Loucy (cell line): ENCODE results near the gene NMBR.

Experiments used
- H2AFZ ChIP-seq: fragments of 200-600 bp; sonication (generic); 2 replicates; pipeline ENCODE4 v1.6.0; 2016; ENCODE audit warnings: antibody characterized with exemption, mild to moderate bottlenecking, low read length, moderate library complexity
- H3F3A ChIP-seq: fragments of 200-600 bp; 2 replicates; pipeline ENCODE4 v1.6.0; 2016; ENCODE audit warnings: antibody characterized with exemption, low read depth, mild to moderate bottlenecking
- H3K27me3 ChIP-seq: fragments of 200-600 bp; sonication (generic); 2 replicates; pipeline ENCODE4 v1.6.1; 2014; ENCODE audit warnings: low read length, mild to moderate bottlenecking; ENCODE audit not compliant: insufficient read depth, poor library complexity, severe bottlenecking
- H3K36me3 ChIP-seq: fragments of 200-600 bp; sonication (generic); 2 replicates; pipeline ENCODE4 v1.6.1; 2016; ENCODE audit warnings: low read length; ENCODE audit not compliant: insufficient read depth
- H3K4me1 ChIP-seq: fragments of 200-600 bp; sonication (generic); 2 replicates; pipeline ENCODE4 v1.5.1; 2014; ENCODE audit warnings: low read length, mild to moderate bottlenecking; ENCODE audit not compliant: insufficient read depth, poor library complexity, severe bottlenecking
- H3K4me2 ChIP-seq: fragments of 200-600 bp; sonication (generic); 2 replicates; pipeline ENCODE4 v1.6.0; 2014; ENCODE audit warnings: antibody characterized with exemption, low read length, low read depth, mild to moderate bottlenecking; ENCODE audit not compliant: poor library complexity, severe bottlenecking
- H3K4me3 ChIP-seq: fragments of 200-600 bp; sonication (generic); 2 replicates; pipeline ENCODE4 v1.5.1; 2014; ENCODE audit warnings: low read length, mild to moderate bottlenecking, mixed read lengths; ENCODE audit not compliant: poor library complexity, severe bottlenecking
- H3K79me2 ChIP-seq: fragments of 200-600 bp; sonication (generic); 2 replicates; pipeline ENCODE4 v1.6.1; 2014; ENCODE audit warnings: low read length; ENCODE audit not compliant: insufficient read depth
- H3K9ac ChIP-seq: fragments of 200-600 bp; sonication (generic); 2 replicates; pipeline ENCODE4 v1.6.0; 2014; ENCODE audit warnings: mild to moderate bottlenecking, low read depth, low read length, moderate library complexity; ENCODE audit not compliant: poor library complexity, severe bottlenecking
- H3K9me2 ChIP-seq: fragments of 200-600 bp; sonication (generic); replicated peaks from 2 replicates; pipeline ENCODE4 v1.6.1; 2016; ENCODE audit warnings: low read depth, low read length, mixed read lengths
- H3K9me3 ChIP-seq: fragments of 200-600 bp; sonication (generic); 2 replicates; pipeline ENCODE4 v1.6.1; 2014; ENCODE audit warnings: mild to moderate bottlenecking, antibody characterized with exemption, low read length, low read depth; ENCODE audit not compliant: insufficient read depth
- H4K20me1 ChIP-seq: fragments of 200-600 bp; sonication (generic); 2 replicates; pipeline ENCODE4 v1.6.0; 2014; ENCODE audit warnings: antibody characterized with exemption, low read length, mild to moderate bottlenecking; ENCODE audit not compliant: insufficient read depth, poor library complexity, severe bottlenecking
- EZH2phosphoT487 ChIP-seq: fragments of 200-600 bp; IDR thresholded peaks from 2 replicates; pipeline ENCODE4 v1.6.1; 2018; ENCODE audit warnings: antibody characterized with exemption, mild to moderate bottlenecking, moderate library complexity, borderline replicate concordance
- TF ChIP-seq, protein P1 (sequence below): fragments of 200-600 bp; sonication (generic); conservative IDR thresholded peaks from 2 replicates; pipeline ENCODE4 v1.5.1; 2014; ENCODE audit warnings: mild to moderate bottlenecking, antibody characterized with exemption, low read length

The NMBR gene

DNA sequence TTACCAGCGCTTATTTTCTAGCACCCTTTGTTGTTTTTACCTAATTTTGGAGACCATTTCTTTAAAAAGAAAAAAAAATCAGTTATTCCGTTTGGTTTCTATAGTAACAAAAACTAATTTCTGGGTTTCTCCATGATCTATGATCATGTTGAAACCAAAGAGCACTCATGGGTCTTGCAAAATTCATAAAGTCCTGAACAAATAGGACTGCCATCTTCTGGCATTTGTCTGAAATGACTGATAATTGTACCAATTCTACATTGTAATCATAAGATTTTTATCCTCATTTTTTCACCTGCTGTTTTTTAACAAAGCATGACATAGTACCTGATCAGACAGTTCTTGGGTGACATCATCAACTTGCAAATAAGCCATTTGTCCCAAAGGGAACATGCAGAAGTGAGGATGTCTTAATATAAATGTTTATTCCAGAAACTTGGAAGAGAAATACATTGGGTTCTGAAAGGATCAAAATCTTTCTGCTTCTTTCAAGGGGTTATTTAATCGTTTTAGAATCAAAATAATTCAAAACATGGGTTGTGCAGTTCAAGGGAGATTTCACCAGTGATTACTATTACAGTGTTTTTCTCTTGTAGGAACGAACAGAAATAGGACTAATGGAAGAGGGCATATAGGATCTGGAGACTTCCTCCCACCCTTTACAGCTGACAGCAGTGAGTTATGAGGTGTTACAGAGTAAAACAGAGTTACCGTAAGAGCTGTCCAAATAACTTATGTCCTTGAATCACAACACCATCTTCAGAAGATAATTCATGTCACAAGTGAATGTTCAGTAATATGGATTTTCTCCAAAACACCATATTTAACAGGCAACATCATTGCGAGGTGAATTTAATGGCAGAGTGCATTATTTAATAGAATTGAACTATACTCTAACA lies 101.3 kb downstream of the NMBR start:
- H3K9me3 ChIP-seq = no peaks in the 10 kb centered on the region
- no peak overlapping the region for H2AFZ ChIP-seq
- H3K36me3 ChIP-seq = no peaks in the 10 kb centered on the region
- TF ChIP-seq, protein P1, sequence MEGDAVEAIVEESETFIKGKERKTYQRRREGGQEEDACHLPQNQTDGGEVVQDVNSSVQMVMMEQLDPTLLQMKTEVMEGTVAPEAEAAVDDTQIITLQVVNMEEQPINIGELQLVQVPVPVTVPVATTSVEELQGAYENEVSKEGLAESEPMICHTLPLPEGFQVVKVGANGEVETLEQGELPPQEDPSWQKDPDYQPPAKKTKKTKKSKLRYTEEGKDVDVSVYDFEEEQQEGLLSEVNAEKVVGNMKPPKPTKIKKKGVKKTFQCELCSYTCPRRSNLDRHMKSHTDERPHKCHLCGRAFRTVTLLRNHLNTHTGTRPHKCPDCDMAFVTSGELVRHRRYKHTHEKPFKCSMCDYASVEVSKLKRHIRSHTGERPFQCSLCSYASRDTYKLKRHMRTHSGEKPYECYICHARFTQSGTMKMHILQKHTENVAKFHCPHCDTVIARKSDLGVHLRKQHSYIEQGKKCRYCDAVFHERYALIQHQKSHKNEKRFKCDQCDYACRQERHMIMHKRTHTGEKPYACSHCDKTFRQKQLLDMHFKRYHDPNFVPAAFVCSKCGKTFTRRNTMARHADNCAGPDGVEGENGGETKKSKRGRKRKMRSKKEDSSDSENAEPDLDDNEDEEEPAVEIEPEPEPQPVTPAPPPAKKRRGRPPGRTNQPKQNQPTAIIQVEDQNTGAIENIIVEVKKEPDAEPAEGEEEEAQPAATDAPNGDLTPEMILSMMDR = peak; percentile 44
- no peak for TF ChIP-seq EZH2phosphoT487
- H3K79me2 ChIP-seq = no peaks in the 10 kb centered on the region
- H3F3A ChIP-seq = no peaks in the 10 kb centered on the region
- no peaks in the 10 kb centered on the region for H3K9me2 ChIP-seq
- no peak overlapping the region for H3K9ac ChIP-seq
- H3K4me3 ChIP-seq = no peak overlapping the region
- no peak overlapping the region for H3K4me2 ChIP-seq
- no peaks in the 10 kb centered on the region for H3K27me3 ChIP-seq
- no peaks in the 10 kb centered on the region for H4K20me1 ChIP-seq
- no peaks in the 10 kb centered on the region for H3K4me1 ChIP-seq

DNA sequence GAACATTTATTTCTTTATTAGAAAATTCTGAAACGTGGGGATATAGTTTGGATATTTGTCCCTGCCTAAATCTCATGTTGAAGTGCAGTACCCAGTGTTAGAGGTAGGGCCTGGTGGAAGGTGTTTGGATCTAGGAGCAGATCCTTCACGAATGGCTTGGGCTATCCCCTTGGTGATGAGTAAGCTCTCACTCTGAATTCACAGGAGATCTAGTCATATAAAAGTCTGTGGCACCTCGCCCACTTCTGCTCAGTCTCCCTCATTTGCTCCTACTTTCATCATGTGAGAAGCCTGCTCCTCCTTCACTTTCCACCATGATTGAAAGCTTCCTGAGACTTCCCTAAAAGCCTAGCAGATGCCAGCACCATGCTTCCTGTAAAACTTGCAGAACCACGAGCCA lies 111.0 kb downstream of the NMBR start:
- Histone ChIP-seq H4K20me1 (no peaks in the 10 kb centered on the region), H3K9me2 (no peaks in the 10 kb centered on the region; the same call in 1 of the 2 replicates), H3K4me2 (no peak overlapping the region), H3F3A (no peaks in the 10 kb centered on the region), H3K4me1 (no peaks in the 10 kb centered on the region), H3K36me3 (no peaks in the 10 kb centered on the region), H3K4me3 (no peak overlapping the region), H3K27me3 (no peaks in the 10 kb centered on the region), H3K9ac (no peak overlapping the region), H2AFZ (no peak overlapping the region), H3K9me3 (no peaks in the 10 kb centered on the region), H3K79me2 (no peaks in the 10 kb centered on the region)
- TF ChIP-seq EZH2phosphoT487 = no peak
- TF ChIP-seq, protein P1 = no peak

DNA sequence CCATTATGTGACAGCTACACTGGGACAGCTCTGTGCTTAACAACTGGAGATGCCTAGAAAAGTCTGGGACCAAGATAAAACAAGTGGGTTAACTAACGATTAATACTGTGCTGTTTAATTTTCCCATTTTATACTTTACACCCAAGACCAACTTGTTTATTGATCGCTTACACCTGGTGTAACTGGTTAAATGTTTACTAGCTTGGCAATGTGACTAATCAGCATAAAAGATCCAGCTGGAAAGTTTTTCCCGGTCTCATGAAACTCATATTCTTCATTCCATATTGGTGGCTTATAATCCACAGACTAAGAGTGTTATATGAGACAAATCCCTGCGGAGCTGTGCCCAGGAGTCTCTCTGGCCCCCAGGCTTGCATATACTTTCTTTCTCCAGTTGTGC lies 115.9 kb downstream of the NMBR start:
- Histone ChIP-seq H4K20me1 (no peaks in the 10 kb centered on the region), H3K27me3 (no peaks in the 10 kb centered on the region), H3K9me2 (no peaks in the 10 kb centered on the region; the same call in 1 of the 2 replicates), H3K9ac (no peak overlapping the region), H2AFZ (no peak overlapping the region), H3K4me1 (no peaks in the 10 kb centered on the region), H3K36me3 (no peaks in the 10 kb centered on the region), H3F3A (no peaks in the 10 kb centered on the region), H3K4me3 (no peak overlapping the region), H3K79me2 (no peaks in the 10 kb centered on the region), H3K9me3 (no peaks in the 10 kb centered on the region), H3K4me2 (no peak overlapping the region)
- no peak for TF ChIP-seq EZH2phosphoT487
- TF ChIP-seq, protein P1 = no peak
